MM.1S (cell line): ENCODE data around the gene GUCA1A.

Experiments used
- EZH2 ChIP-seq: fragments of 300-600 bp; sonication (generic); optimal IDR thresholded peaks from 2 replicates; pipeline ENCODE3; 2017; ENCODE audit warnings: low read depth, mild to moderate bottlenecking, antibody characterized with exemption, low read length, mixed read lengths
- TF ChIP-seq, protein P1 (sequence below): fragments of 300-600 bp; sonication (generic); IDR thresholded peaks from 2 replicates; pipeline ENCODE4 v1.5.1; 2016; ENCODE audit warnings: antibody characterized with exemption, low read length, mixed read lengths

DNA sequence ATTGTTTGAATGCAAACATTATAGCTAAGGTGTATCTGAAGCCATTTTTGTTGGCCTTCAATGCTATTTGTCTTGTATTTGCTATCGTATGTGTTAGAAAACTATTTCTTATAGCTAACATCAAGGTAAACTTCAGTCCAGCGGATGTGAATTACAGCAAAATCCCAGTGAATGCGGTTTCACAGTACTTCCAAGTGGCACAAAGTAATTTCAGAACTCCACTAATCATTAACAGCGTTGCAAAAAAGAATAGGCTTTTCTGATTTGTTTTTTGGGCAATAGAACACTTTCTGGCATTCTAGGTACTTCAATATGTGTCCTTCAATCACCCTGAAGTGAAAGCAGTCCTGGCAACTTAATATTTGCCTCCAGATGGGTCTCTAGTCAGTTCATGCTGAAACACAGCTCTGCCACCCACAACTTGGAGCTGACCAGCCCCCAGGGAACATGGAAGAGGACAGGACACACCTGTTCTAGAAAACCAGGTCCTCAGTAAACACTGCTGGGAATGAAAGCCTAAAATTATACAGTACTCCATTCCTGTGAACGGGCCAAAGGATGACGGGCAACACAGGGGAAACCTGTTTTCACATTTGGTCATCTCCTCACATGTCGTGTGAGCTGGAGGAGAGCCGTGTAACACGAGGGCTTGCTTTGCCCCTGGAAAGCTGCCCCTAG lies 54.1 kb downstream of the GUCA1A start:
- TF ChIP-seq, protein P1, sequence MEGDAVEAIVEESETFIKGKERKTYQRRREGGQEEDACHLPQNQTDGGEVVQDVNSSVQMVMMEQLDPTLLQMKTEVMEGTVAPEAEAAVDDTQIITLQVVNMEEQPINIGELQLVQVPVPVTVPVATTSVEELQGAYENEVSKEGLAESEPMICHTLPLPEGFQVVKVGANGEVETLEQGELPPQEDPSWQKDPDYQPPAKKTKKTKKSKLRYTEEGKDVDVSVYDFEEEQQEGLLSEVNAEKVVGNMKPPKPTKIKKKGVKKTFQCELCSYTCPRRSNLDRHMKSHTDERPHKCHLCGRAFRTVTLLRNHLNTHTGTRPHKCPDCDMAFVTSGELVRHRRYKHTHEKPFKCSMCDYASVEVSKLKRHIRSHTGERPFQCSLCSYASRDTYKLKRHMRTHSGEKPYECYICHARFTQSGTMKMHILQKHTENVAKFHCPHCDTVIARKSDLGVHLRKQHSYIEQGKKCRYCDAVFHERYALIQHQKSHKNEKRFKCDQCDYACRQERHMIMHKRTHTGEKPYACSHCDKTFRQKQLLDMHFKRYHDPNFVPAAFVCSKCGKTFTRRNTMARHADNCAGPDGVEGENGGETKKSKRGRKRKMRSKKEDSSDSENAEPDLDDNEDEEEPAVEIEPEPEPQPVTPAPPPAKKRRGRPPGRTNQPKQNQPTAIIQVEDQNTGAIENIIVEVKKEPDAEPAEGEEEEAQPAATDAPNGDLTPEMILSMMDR = no peak
- no peak for TF ChIP-seq EZH2
